Cardiac fibroblast (primary cell): ENCODE data around the gene CCDC88B.

Experiments used
- DNase-seq, 2 donors: peaks; one replicate each; pipeline versions ENCODE4 v3.0.0 to v3.0.0-alpha.2; 2010; ENCODE audit warnings: low read depth in 2 of 2
- H3K4me3 ChIP-seq, 2 donors: replicated peaks in 1 of 2; 1 replicate in 1 of 2; 2 replicates in 1 of 2; pipeline ENCODE4 v1.5.1; 2011; ENCODE audit warnings: low read depth in 2 of 2, low read length in 2 of 2, mild to moderate bottlenecking in 2 of 2, moderate library complexity in 1 of 2
- TF ChIP-seq, protein P1 (sequence below): IDR thresholded peaks from one replicate; pipeline ENCODE4 v1.5.1; 2011; ENCODE audit warnings: low read depth, mild to moderate bottlenecking, low read length, inconsistent platforms

Gene CCDC88B

DNA sequence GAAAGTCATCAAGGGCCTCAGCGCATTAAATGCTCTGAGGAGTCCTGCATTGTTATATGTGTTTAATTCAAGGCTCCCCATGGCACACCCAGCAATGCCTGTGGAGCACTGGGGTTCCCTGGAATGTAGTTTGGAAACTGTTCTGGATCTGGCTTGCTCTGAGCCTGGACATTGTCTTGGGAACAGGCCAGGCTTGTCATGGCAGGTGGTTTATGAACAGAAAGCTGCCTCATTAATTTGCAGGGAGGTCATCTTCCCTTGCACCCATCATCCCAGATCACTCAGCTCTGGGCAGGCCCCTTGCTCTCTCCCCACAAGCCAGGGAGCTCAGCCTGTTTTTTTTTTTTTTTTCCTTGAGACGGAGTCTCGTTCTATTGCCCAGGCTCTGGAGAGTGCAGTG, 51.8 kb downstream of the CCDC88B start:
- no peak for DNase-seq
- no peak overlapping the region for H3K4me3 ChIP-seq
- TF ChIP-seq, protein P1, sequence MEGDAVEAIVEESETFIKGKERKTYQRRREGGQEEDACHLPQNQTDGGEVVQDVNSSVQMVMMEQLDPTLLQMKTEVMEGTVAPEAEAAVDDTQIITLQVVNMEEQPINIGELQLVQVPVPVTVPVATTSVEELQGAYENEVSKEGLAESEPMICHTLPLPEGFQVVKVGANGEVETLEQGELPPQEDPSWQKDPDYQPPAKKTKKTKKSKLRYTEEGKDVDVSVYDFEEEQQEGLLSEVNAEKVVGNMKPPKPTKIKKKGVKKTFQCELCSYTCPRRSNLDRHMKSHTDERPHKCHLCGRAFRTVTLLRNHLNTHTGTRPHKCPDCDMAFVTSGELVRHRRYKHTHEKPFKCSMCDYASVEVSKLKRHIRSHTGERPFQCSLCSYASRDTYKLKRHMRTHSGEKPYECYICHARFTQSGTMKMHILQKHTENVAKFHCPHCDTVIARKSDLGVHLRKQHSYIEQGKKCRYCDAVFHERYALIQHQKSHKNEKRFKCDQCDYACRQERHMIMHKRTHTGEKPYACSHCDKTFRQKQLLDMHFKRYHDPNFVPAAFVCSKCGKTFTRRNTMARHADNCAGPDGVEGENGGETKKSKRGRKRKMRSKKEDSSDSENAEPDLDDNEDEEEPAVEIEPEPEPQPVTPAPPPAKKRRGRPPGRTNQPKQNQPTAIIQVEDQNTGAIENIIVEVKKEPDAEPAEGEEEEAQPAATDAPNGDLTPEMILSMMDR, result no peak

DNA sequence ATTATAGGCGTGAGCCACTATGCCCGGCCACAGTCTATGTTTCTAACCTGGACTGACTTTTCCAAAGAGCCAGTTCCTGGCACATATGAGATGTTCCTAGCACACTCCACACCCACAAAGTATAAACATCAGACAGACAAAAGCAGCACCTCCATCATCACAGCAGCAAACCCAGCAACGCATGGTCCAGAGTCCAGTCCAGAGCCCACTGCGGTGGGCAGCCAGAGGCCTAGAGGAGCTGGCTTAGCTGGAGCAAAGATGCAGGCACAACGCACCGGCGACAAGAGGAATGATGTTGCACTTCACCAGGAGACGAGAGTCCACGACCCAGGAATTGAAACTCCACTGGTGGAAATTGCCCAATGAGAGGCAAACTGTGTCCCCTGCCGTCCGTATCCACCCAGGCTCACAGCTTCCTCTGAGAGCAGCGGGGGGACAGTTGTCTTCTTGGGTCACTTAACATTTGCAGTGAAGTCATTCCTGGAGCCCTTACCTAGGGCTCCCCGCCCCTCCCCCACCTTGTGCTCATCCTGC, 55.6 kb downstream of the CCDC88B start:
- H3K4me3 ChIP-seq, result no peak overlapping the region
- no peak for DNase-seq
- TF ChIP-seq, protein P1, result no peak

DNA sequence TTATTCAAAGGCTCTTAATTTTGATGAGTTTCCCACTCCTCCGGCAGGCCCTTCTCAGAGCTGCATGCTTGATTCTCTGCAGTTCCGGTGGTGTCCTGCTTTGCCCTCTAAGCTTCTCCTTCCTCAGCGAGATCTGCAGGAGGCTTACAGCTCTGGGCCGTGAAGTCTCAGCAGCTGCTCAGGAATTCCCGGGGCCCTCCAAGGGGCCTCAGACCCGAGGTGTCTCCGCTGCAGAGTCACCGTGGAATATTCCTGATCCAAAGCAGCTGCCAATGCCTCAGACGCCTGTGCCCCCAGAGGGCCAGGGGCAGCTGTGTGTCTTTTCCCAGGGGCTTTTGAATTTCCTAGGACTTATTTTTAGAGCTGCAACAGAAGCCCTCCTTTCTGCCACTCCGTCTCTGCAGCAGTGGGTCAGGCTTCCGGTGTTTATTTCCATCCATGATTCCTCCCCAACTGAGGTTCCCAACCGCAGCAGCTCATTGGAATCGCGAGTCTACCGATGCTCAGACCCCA, 56.1 kb downstream of the CCDC88B start:
- TF ChIP-seq, protein P1, result no peak
- H3K4me3 ChIP-seq, result no peak overlapping the region
- peak in 1 of 2 donors; percentile 32 for DNase-seq

DNA sequence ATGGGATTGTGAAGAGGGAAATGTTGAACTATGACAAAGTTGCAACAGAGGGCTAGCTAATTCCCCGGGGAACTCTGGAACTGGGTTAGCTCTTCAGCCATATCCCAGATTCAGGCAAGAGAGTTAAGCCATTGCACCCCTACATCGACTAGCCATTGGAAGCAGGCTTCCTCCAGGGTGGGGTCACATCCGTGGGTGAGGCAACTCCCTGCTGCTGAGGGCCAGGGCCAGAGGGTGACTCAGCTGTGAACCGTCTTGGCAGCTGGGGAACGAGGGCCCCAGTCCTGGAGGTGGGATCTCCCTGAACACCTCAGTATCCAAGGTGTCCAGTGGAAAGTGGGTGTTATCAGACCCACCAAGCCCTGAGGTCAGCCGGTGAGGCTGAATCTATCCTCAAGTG, 60.1 kb downstream of the CCDC88B start:
- TF ChIP-seq, protein P1, result no peak
- peak; percentile 35 to 49 for DNase-seq
- no peak overlapping the region for H3K4me3 ChIP-seq

DNA sequence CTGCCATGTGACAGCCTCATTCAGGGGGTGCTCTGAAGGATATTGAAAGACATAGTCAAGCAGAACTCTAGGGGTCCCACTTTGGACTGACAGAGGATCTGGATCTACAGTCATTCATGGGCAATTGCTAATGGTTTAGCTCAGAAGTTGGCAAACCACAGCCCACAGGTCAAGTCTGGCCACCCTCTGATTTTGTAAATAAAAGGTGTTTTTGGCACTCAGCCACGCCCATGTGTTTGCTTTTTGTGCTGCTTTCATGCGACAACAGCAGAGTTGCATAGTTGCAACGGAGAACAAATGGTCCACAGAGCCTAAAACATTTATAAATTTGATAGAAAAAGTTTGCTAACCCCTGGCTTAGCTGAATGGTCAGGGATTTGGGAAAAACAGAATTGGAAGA, 60.7 kb downstream of the CCDC88B start:
- no peak overlapping the region for H3K4me3 ChIP-seq
- TF ChIP-seq, protein P1, result no peak
- no peak for DNase-seq

DNA sequence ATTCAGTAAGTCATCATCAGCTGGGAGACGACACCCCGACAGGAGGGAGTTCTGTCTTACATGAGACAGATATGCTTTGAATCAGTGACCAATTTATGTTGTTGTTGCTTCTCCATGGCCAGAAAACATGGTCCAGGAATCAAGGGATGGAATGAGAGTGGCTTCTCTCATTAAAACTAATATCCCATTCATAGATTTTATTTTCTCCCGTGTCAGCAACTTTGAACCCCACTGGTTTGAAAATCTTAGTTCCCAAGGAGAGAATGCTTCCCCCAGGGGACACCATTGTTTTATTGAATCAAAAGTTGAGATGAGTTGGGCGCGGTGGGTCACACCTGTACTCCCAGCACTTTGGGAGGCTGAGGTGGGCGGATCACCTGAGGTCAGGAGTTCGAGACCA, 61.8 kb downstream of the CCDC88B start:
- no peak overlapping the region for H3K4me3 ChIP-seq
- no peak for DNase-seq
- TF ChIP-seq, protein P1, result no peak

DNA sequence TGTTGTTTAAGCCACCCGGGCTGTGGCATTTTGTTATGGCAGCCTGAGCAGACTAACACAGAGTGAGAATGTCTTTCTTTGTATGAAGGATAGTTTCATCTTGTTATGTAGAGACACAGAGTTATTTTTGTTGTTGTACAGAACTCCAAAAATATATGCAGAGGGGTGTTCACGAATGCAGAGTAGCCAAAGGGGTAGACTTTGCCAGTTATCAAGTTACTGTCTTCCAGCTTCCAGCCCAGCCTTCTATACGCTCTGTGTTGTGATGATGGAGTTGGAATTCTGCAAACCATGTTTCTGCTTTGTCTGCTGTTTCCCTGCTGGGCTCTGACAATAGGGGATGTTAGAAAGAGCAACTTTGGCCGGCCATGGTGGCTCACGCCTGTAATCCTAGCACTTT, 63.1 kb downstream of the CCDC88B start:
- no peak overlapping the region for H3K4me3 ChIP-seq
- TF ChIP-seq, protein P1, result no peak
- DNase-seq, result no peak
